BJ (cell line): ENCODE results near the gene CIDEA. TPM values are rescaled to one million over a fixed set of nuclear protein-coding genes. Genes with fewer than 3 reads are reported as not detected.

ENCODE experiments used
- CTCF ChIA-PET: fragments of 350-600 bp; formaldehyde crosslinking; extraction: SDS; loops from one replicate; lab custom pipeline; 2021; ENCODE audit warnings: antibody characterized with exemption, inconsistent platforms; lab: Yijun Ruan, JAX
- POLR2A ChIA-PET: fragments of 300-600 bp; sonication (Branson Sonifier 250); formaldehyde crosslinking; extraction: SDS; loops from one replicate; lab custom pipeline; 2021; ENCODE audit warnings: antibody characterized with exemption; lab: Charles Lee
- DNase-seq: peaks from one replicate; pipeline ENCODE4 v3.0.0-alpha.2; 2011; ENCODE audit warnings: low read depth
- H3K27me3 ChIP-seq: 2 replicates; pipeline ENCODE4 v1.6.0; 2011; ENCODE audit warnings: low read length; ENCODE audit not compliant: control insufficient read depth, insufficient read depth
- H3K36me3 ChIP-seq: 2 replicates; pipeline ENCODE4 v1.5.1; 2011; ENCODE audit warnings: low read length; ENCODE audit not compliant: control insufficient read depth, insufficient read depth
- H3K4me3 ChIP-seq: 2 replicates; pipeline ENCODE4 v1.5.1; 2011; ENCODE audit warnings: low read depth, mild to moderate bottlenecking, control low read depth, low read length
- polyA plus RNA-seq: library from polyadenylated mRNA; depleted of rRNA; stranded (reverse); fragments of >200 nt; gene quantifications from 2 replicates; pipeline ENCODE4 v1.2.3, GENCODE V29; 2011
- TF ChIP-seq, protein P1 (sequence below): IDR thresholded peaks from 2 replicates; pipeline ENCODE4 v1.5.1; 2011; ENCODE audit warnings: low read depth, mild to moderate bottlenecking, control low read depth, inconsistent platforms, low read length, moderate library complexity; ENCODE audit not compliant: insufficient read depth

CIDEA gene
- polyA plus RNA-seq, 1 experiment, result not detected

DNA sequence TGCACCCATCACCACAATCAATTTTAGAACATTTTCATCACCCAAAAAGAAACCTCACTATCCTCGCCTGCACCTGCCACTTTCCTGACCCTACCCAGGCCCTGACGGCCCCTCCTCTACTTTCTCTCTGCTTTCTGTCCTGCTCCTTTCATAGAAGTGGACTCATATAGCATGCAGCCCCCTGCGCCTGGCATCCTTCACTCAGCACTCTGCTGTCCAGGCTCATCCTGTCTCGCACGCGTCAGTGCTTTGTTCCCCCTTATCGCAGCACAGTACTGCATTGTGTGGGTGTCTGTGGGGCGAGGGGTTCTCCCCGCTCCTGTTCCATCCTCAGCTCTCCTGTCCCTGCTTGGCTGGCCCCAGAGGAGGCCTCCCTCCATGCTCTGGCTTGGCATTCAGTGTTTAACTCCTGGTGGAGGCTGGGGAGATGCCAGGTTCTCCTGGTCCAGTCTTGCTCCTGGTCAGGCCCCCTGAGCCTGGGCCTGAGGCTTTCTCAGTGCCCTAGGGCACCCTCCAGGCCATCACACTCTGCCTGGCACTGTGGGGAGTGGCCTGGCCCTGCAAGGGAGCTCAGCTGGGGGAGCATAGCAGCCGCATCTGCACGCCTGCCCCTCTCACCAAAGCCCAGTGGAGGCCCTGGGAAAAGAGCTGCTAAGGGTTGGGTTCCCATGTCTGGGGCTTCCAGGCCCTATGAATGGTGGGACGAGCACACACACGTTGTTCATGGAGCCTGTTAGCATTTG lies 47.3 kb downstream of the CIDEA start:
- no peak overlapping the region for H3K4me3 ChIP-seq
- DNase-seq, result no peak
- TF ChIP-seq, protein P1, sequence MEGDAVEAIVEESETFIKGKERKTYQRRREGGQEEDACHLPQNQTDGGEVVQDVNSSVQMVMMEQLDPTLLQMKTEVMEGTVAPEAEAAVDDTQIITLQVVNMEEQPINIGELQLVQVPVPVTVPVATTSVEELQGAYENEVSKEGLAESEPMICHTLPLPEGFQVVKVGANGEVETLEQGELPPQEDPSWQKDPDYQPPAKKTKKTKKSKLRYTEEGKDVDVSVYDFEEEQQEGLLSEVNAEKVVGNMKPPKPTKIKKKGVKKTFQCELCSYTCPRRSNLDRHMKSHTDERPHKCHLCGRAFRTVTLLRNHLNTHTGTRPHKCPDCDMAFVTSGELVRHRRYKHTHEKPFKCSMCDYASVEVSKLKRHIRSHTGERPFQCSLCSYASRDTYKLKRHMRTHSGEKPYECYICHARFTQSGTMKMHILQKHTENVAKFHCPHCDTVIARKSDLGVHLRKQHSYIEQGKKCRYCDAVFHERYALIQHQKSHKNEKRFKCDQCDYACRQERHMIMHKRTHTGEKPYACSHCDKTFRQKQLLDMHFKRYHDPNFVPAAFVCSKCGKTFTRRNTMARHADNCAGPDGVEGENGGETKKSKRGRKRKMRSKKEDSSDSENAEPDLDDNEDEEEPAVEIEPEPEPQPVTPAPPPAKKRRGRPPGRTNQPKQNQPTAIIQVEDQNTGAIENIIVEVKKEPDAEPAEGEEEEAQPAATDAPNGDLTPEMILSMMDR, result no peak
- ChIA-PET POLR2A (no interaction called here), CTCF (interaction anchor here (0.8 kb wide), 1 partner anchor 29 kb away, joined by 3 read pairs; no protein-coding TSS in a partner anchor)
- no peaks in the 10 kb centered on the region for H3K27me3 ChIP-seq
- H3K36me3 ChIP-seq, result no peaks in the 10 kb centered on the region

DNA sequence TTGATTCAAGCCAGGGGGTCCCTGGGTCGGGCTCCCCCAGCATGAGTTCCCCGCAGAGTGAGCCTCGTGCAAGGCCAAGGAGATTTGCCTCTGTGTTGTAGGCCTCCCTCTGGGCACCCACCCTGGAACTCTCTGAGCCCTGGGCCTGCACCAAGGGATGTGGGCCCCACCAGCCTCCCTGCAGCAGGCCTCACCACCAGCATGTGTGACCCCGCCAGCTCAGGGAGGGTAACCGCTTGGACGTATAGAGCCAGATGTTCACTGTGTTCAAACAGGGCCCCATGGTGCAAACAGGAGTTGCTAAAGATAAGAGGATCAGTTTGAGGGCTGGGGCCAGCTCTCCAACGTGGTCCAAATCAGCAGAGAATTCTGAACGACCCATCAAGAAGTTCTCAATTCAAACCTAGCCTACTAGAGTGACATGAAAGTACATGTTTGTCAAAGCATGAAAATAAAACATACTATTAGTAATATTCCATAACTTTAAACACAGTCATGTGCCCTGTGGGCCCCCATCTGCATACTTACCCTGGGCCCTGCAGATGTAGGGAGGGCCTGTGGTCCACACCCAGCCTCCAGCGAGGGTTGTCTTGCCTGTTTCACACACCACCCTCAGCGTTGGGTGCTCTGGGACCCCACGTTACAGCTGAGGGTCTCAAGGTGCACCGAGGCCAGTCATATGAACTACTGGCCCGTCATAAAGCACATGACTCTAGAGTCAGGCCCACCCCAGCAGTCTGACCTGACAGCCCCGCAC lies 48.4 kb downstream of the CIDEA start:
- TF ChIP-seq, protein P1, result no peak
- ChIA-PET CTCF (no interaction called here), POLR2A (no interaction called here)
- H3K27me3 ChIP-seq, result no peaks in the 10 kb centered on the region
- no peaks in the 10 kb centered on the region for H3K36me3 ChIP-seq
- DNase-seq, result no peak
- H3K4me3 ChIP-seq, result no peak overlapping the region

DNA sequence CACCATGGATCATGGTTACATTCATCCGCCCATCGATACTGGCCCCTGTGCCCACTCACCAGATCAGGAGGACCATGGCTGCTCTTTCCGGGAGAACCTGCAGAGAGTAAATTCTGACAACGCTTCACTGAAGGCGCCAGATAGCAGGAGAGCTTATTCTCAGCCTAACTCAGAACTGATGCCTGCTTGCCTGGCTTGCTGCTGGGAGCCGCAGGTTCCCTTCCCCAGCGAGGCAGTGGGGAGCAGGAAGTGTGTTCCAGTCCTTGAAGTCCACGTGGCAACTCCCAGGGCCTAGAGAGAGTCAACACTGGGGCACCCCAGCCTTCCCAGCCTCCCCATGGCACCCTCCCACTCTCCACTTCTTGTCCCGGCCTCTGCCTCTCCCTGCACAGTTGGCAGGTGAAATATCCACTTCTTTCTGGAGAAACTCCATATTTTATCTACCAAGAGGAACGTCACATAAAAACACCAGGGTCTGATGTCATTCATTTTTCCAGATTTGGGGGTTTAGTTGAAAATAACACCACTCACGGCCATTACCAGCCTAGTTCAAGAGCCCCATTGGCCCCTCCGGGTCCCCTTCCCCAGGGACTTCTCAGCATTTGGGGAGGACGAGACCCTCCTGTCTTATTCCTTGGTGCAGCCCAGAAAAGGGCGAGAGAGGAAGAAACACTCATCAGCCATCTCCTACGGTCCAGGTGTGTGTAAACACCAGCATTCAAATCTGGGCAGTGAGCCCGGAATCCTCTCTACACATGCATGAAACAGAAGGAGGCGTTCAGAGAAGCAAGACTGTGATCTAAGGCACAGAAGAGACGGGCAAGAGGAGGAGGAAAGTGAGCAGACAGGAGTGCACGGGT lies 50.4 kb downstream of the CIDEA start:
- CTCF ChIA-PET, result interaction anchor here (0.6 to 0.8 kb wide), 2 partner anchors 24 to 33 kb away, joined by 4 to 5 read pairs; no protein-coding TSS in a partner anchor
- no peak for DNase-seq
- TF ChIP-seq, protein P1, result no peak
- POLR2A ChIA-PET, result no interaction called here
- Histone ChIP-seq H3K36me3 (no peaks in the 10 kb centered on the region), H3K27me3 (no peaks in the 10 kb centered on the region), H3K4me3 (no peak overlapping the region)

DNA sequence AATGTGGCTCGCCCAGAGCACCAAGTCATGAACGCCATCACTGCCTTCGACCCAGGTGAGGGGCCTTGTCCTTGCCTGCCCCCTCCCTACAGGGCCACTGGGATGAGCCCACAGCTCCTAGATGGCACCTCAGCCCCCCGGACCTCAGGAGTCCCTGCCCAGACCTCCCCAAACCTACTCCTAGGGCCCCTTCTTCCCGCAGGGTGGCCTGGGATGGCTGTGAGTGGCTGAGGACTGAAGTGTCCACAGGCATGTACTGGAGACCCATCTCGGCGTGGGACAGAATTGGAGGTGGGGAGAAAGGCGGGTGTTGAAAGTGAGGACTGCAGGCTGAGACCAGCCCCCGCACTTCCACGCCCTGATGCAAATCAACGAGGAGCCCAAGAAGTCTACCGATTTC lies 51.0 kb downstream of the CIDEA start:
- TF ChIP-seq, protein P1, result no peak
- ChIA-PET CTCF (interaction anchor here (0.8 kb wide), 1 partner anchor 33 kb away, joined by 5 read pairs; no protein-coding TSS in a partner anchor), POLR2A (no interaction called here)

More for the DNA sequence above, 51.0 kb downstream of the CIDEA start:
- no peak for DNase-seq
- no peak overlapping the region for H3K4me3 ChIP-seq
- no peaks in the 10 kb centered on the region for H3K27me3 ChIP-seq
- H3K36me3 ChIP-seq, result no peaks in the 10 kb centered on the region
